ENCODE results near the gene PHF14. TPM values are rescaled to one million over a fixed set of nuclear protein-coding genes. Genes with fewer than 3 reads are reported as not detected.
A peak's percentile ranks its signal among the peaks of the same experiment; 100 is the strongest.

PHF14 gene
- total RNA-seq, 1 donor from 2014 or later, result 63.9 TPM

- TF ChIP-seq CTCF (IDR thresholded peaks at IDR 0.05; ENCODE audit: unreplicated experiment), result no peak
- peaks cover 19% of the 10 kb centered on the region for H3K36me3 Mint-ChIP-seq (ENCODE audit: insufficient read depth)
- peak overlapping the region; percentile 73 for H3K27ac Mint-ChIP-seq
- H3K27me3 Mint-ChIP-seq, result no peaks in the 10 kb centered on the region
- H3K4me1 Mint-ChIP-seq (ENCODE audit: low read depth), result peaks cover 3% of the 10 kb centered on the region
- H3K9me3 Mint-ChIP-seq (ENCODE audit: low read depth), result peaks cover 8% of the 10 kb centered on the region
- no peak for DNase-seq (ENCODE audit: low spot score, unreplicated experiment)
- H3K4me3 Mint-ChIP-seq (ENCODE audit: low read depth), result no peak overlapping the region
Observed at GRCh38 chr7:11082552-11083213, 109.0 kb downstream of the PHF14 start.

GRCh38 chr7:11083214-11083568 is 109.5 kb downstream of the PHF14 start:
- peaks cover 19% of the 10 kb centered on the region for H3K36me3 Mint-ChIP-seq (ENCODE audit: insufficient read depth)
- no peak for DNase-seq (ENCODE audit: low spot score, unreplicated experiment)

GRCh38 chr7:11104578-11104977 is 130.9 kb downstream of the PHF14 start:
- Mint-ChIP-seq H3K9me3 (ENCODE audit: low read depth) (no peaks in the 10 kb centered on the region), H3K4me1 (ENCODE audit: low read depth) (peaks cover 9% of the 10 kb centered on the region), H3K27me3 (no peaks in the 10 kb centered on the region), H3K4me3 (ENCODE audit: low read depth) (no peak overlapping the region), H3K27ac (no peak overlapping the region), H3K36me3 (ENCODE audit: insufficient read depth) (peaks cover 1% of the 10 kb centered on the region)
- DNase-seq (ENCODE audit: low spot score, unreplicated experiment), result no peak
- TF ChIP-seq CTCF (IDR thresholded peaks at IDR 0.05; ENCODE audit: unreplicated experiment), result no peak

More at GRCh38 chr7:11083214-11083568, 109.5 kb downstream of the PHF14 start:
- peaks cover 8% of the 10 kb centered on the region for H3K9me3 Mint-ChIP-seq (ENCODE audit: low read depth)
- H3K27me3 Mint-ChIP-seq, result no peaks in the 10 kb centered on the region
- no peak overlapping the region for H3K27ac Mint-ChIP-seq
- no peak overlapping the region for H3K4me3 Mint-ChIP-seq (ENCODE audit: low read depth)
- peaks cover 3% of the 10 kb centered on the region for H3K4me1 Mint-ChIP-seq (ENCODE audit: low read depth)
- TF ChIP-seq CTCF (IDR thresholded peaks at IDR 0.05; ENCODE audit: unreplicated experiment), result no peak

- Mint-ChIP-seq H3K9me3 (ENCODE audit: low read depth) (no peaks in the 10 kb centered on the region), H3K27ac (no peak overlapping the region), H3K4me1 (ENCODE audit: low read depth) (peaks cover 9% of the 10 kb centered on the region), H3K36me3 (ENCODE audit: insufficient read depth) (no peaks in the 10 kb centered on the region), H3K4me3 (ENCODE audit: low read depth) (no peak overlapping the region), H3K27me3 (no peaks in the 10 kb centered on the region)
- DNase-seq (ENCODE audit: low spot score, unreplicated experiment), result no peak
- no peak for TF ChIP-seq CTCF (IDR thresholded peaks at IDR 0.05; ENCODE audit: unreplicated experiment)
Observed at GRCh38 chr7:11109659-11110058, 136.0 kb downstream of the PHF14 start.

GRCh38 chr7:11120068-11120664 is 146.5 kb downstream of the PHF14 start:
- no peaks in the 10 kb centered on the region for H3K27me3 Mint-ChIP-seq
- no peak overlapping the region for H3K27ac Mint-ChIP-seq
- peaks cover 1% of the 10 kb centered on the region for H3K4me1 Mint-ChIP-seq (ENCODE audit: low read depth)
- no peak for DNase-seq (ENCODE audit: low spot score, unreplicated experiment)
- H3K36me3 Mint-ChIP-seq (ENCODE audit: insufficient read depth), result peaks cover 4% of the 10 kb centered on the region
- no peak overlapping the region for H3K4me3 Mint-ChIP-seq (ENCODE audit: low read depth)
- no peak for TF ChIP-seq CTCF (IDR thresholded peaks at IDR 0.05; ENCODE audit: unreplicated experiment)
- no peaks in the 10 kb centered on the region for H3K9me3 Mint-ChIP-seq (ENCODE audit: low read depth)

Measured in progenitor cell of endocrine pancreas (in vitro differentiated cells).